ENCODE data around the gene NPRL2. TPM values are rescaled to one million over a fixed set of nuclear protein-coding genes. Genes with fewer than 3 reads are reported as not detected.
A peak's percentile ranks its signal among the peaks of the same experiment; 100 is the strongest.

The NPRL2 gene
- total and polyA plus RNA-seq, 2 experiments from 2014 or later, result 17.9 to 28.9 TPM

- peak; percentile 96 for DNase-seq
- H4K20me1 ChIP-seq (ENCODE audit: insufficient read depth), result no peaks in the 10 kb centered on the region
- H3K36me3 ChIP-seq (ENCODE audit: low read depth), result no peaks in the 10 kb centered on the region
- H3K79me2 ChIP-seq (ENCODE audit: insufficient read depth), result peaks cover 31% of the 10 kb centered on the region
- in situ Hi-C loops (cut with MboI), result no loop called here
- WGBS, 2 experiments (ENCODE audit: low coverage in 1 of 2, low lambda C conversion rate in 2 of 2, missing lambda C conversion rate in 2 of 2), result 1 to 2% methylated on average over 40 to 51 of the region's 59 CpGs
- H3K27ac ChIP-seq, result peak overlapping the region; percentile 90
- H3K9me3 ChIP-seq (ENCODE audit: low read depth), result no peaks in the 10 kb centered on the region
- H2AFZ ChIP-seq, result peak overlapping the region; percentile 93
- H3K4me1 ChIP-seq (ENCODE audit: insufficient read depth), result peaks cover 11% of the 10 kb centered on the region; the same call in 1 of the 2 replicates
- H3K4me2 ChIP-seq (ENCODE audit: unreplicated experiment), result peak overlapping the region; percentile 91
- no peaks in the 10 kb centered on the region for H3K9me2 ChIP-seq (ENCODE audit: insufficient read depth)
- H3K4me3 ChIP-seq, result peak overlapping the region; percentile 91
- peak overlapping the region; percentile 96 for H3K9ac ChIP-seq
- no peaks in the 10 kb centered on the region for H3F3A ChIP-seq (ENCODE audit: insufficient read depth)
- no peaks in the 10 kb centered on the region for H3K27me3 ChIP-seq (replicated peaks; ENCODE audit: insufficient read depth)
- no peak for TF ChIP-seq EZH2 (IDR thresholded peaks at IDR 0.05; ENCODE audit: insufficient read depth, poor library complexity, severe bottlenecking)
- no peak for TF ChIP-seq EZH2phosphoT487 (IDR thresholded peaks at IDR 0.05; ENCODE audit: insufficient read depth, low read depth)
These were observed 29.1 kb downstream of the NPRL2 start for GRCh38 chr3:50321336-50322114.

GRCh38 chr3:50320853-50321335, 29.7 kb downstream of the NPRL2 start:
- Histone ChIP-seq H3K36me3 (ENCODE audit: low read depth) (no peaks in the 10 kb centered on the region), H3K27ac (peak overlapping the region; percentile 90), H3K4me2 (ENCODE audit: unreplicated experiment) (peak overlapping the region; percentile 91), H3K4me3 (peak overlapping the region; percentile 91), H4K20me1 (ENCODE audit: insufficient read depth) (no peaks in the 10 kb centered on the region), H3K4me1 (ENCODE audit: insufficient read depth) (peaks cover 11% of the 10 kb centered on the region; the same call in 1 of the 2 replicates), H3K9me3 (ENCODE audit: low read depth) (no peaks in the 10 kb centered on the region), H3K9ac (peak overlapping the region; percentile 96), H3K79me2 (ENCODE audit: insufficient read depth) (peaks cover 27% of the 10 kb centered on the region), H3K9me2 (ENCODE audit: insufficient read depth) (no peaks in the 10 kb centered on the region), H3K27me3 (replicated peaks; ENCODE audit: insufficient read depth) (no peaks in the 10 kb centered on the region), H3F3A (ENCODE audit: insufficient read depth) (no peaks in the 10 kb centered on the region), H2AFZ (peak overlapping the region; percentile 93)
- in situ Hi-C loops (cut with MboI), result no loop called here
- no peak for TF ChIP-seq EZH2phosphoT487 (IDR thresholded peaks at IDR 0.05; ENCODE audit: insufficient read depth, low read depth)
- TF ChIP-seq EZH2 (IDR thresholded peaks at IDR 0.05; ENCODE audit: insufficient read depth, poor library complexity, severe bottlenecking), result no peak
- DNase-seq, result peak; percentile 84
- WGBS, 2 experiments (ENCODE audit: low coverage in 1 of 2, low lambda C conversion rate in 2 of 2, missing lambda C conversion rate in 2 of 2), result 1 to 2% methylated on average over 12 to 45 of the region's 45 CpGs

GRCh38 chr3:50319894-50320625, 30.5 kb downstream of the NPRL2 start:
- H3F3A ChIP-seq (ENCODE audit: insufficient read depth), result no peaks in the 10 kb centered on the region
- WGBS, 2 experiments (ENCODE audit: low coverage in 1 of 2, low lambda C conversion rate in 2 of 2, missing lambda C conversion rate in 2 of 2), result 85 to 87% methylated on average over 29 of the region's 29 CpGs
- H3K9ac ChIP-seq, result peak overlapping the region; percentile 96
- no peak for TF ChIP-seq EZH2phosphoT487 (IDR thresholded peaks at IDR 0.05; ENCODE audit: insufficient read depth, low read depth)
- TF ChIP-seq EZH2 (IDR thresholded peaks at IDR 0.05; ENCODE audit: insufficient read depth, poor library complexity, severe bottlenecking), result no peak
- H3K27me3 ChIP-seq (replicated peaks; ENCODE audit: insufficient read depth), result no peaks in the 10 kb centered on the region
- H3K9me3 ChIP-seq (ENCODE audit: low read depth), result no peaks in the 10 kb centered on the region
- H4K20me1 ChIP-seq (ENCODE audit: insufficient read depth), result no peaks in the 10 kb centered on the region
- H3K4me1 ChIP-seq (ENCODE audit: insufficient read depth), result peaks cover 11% of the 10 kb centered on the region; the same call in 1 of the 2 replicates
- H3K4me3 ChIP-seq, result peak overlapping the region; percentile 91
- H3K36me3 ChIP-seq (ENCODE audit: low read depth), result no peaks in the 10 kb centered on the region
- H3K79me2 ChIP-seq (ENCODE audit: insufficient read depth), result peaks cover 27% of the 10 kb centered on the region
- in situ Hi-C loops (cut with MboI), result no loop called here
- H2AFZ ChIP-seq, result no peak overlapping the region; the same call in 1 of the 2 replicates
- DNase-seq, result no peak
- H3K27ac ChIP-seq, result no peak overlapping the region
- peak overlapping the region; percentile 91 for H3K4me2 ChIP-seq (ENCODE audit: unreplicated experiment)
- H3K9me2 ChIP-seq (ENCODE audit: insufficient read depth), result no peaks in the 10 kb centered on the region

GRCh38 chr3:50319181-50319893, 31.2 kb downstream of the NPRL2 start:
- Histone ChIP-seq H3K36me3 (ENCODE audit: low read depth) (no peaks in the 10 kb centered on the region), H3K4me2 (ENCODE audit: unreplicated experiment) (no peak overlapping the region), H3K27me3 (replicated peaks; ENCODE audit: insufficient read depth) (no peaks in the 10 kb centered on the region), H3K9me3 (ENCODE audit: low read depth) (no peaks in the 10 kb centered on the region), H3K79me2 (ENCODE audit: insufficient read depth) (peaks cover 27% of the 10 kb centered on the region), H3K27ac (no peak overlapping the region), H3K9me2 (ENCODE audit: insufficient read depth) (no peaks in the 10 kb centered on the region), H3K9ac (peak overlapping the region; percentile 3; the same call in 1 of the 2 replicates), H4K20me1 (ENCODE audit: insufficient read depth) (no peaks in the 10 kb centered on the region), H3K4me1 (ENCODE audit: insufficient read depth) (peaks cover 11% of the 10 kb centered on the region; the same call in 1 of the 2 replicates), H3K4me3 (no peak overlapping the region), H2AFZ (no peak overlapping the region), H3F3A (ENCODE audit: insufficient read depth) (peaks cover 2% of the 10 kb centered on the region; the same call in 1 of the 2 replicates)
- in situ Hi-C loops (cut with MboI), result no loop called here
- TF ChIP-seq EZH2 (IDR thresholded peaks at IDR 0.05; ENCODE audit: insufficient read depth, poor library complexity, severe bottlenecking) (no peak), EZH2phosphoT487 (IDR thresholded peaks at IDR 0.05; ENCODE audit: insufficient read depth, low read depth) (no peak)
- no peak for DNase-seq
- WGBS, 2 experiments (ENCODE audit: low coverage in 1 of 2, low lambda C conversion rate in 2 of 2, missing lambda C conversion rate in 2 of 2), result 89 to 90% methylated on average over 16 of the region's 16 CpGs
